HEK293 (cell line): Measurements from ENCODE around the gene NEURL1.

Experiments used
- CTCF ChIA-PET: fragments of 350-600 bp; formaldehyde crosslinking; extraction: SDS; loops from one replicate; lab custom pipeline; 2021; ENCODE audit warnings: antibody characterized with exemption; lab: Yijun Ruan, JAX
- POLR2A ChIA-PET: fragments of 300-600 bp; formaldehyde crosslinking; extraction: SDS; loops from one replicate; lab custom pipeline; 2020; ENCODE audit warnings: antibody characterized with exemption, inconsistent platforms; lab: Yijun Ruan, JAX
- H3K27ac ChIP-seq: fragments of 200-500 bp; sonication (Bioruptor generic); 2 replicates; pipeline ENCODE4 v1.5.1; 2014; ENCODE audit warnings: low read depth, low read length, control low read depth, inconsistent platforms; ENCODE audit errors: extremely low read depth
- H3K36me3 ChIP-seq, 2 experiments: fragments of 200-500 bp in 1 of 2; sonication (Bioruptor generic) in 1 of 2; 1 replicate in 1 of 2; 2 replicates in 1 of 2; pipeline ENCODE4 v1.5.1; 2014 to 2017; ENCODE audit warnings: inconsistent platforms in 2 of 2, low read length in 2 of 2; ENCODE audit not compliant: control insufficient read depth in 2 of 2, insufficient read depth in 1 of 2
- H3K4me1 ChIP-seq: fragments of 200-500 bp; sonication (Bioruptor generic); 2 replicates; pipeline ENCODE4 v1.5.1; 2014; ENCODE audit warnings: mild to moderate bottlenecking, low read length, inconsistent platforms; ENCODE audit not compliant: control insufficient read depth, insufficient read depth
- H3K4me3 ChIP-seq: 2 replicates; pipeline ENCODE4 v1.5.1; 2011; ENCODE audit warnings: low read depth, mild to moderate bottlenecking, control low read depth, low read length, moderate library complexity
- H3K9me3 ChIP-seq: fragments of 200-500 bp; sonication (Bioruptor generic); 2 replicates; pipeline ENCODE4 v1.5.1; 2014; ENCODE audit warnings: low read depth, low read length, inconsistent platforms; ENCODE audit not compliant: control insufficient read depth, insufficient read depth
- BCL6B ChIP-seq: fragments of 450-650 bp; formaldehyde crosslinking; IDR thresholded peaks from 2 replicates; pipeline ENCODE4 v1.5.1; 2017; ENCODE audit warnings: missing biosample characterization, missing genetic modification characterization
- PRDM2 ChIP-seq: fragments of 450-650 bp; formaldehyde crosslinking; IDR thresholded peaks from 2 replicates; pipeline ENCODE4 v1.5.1; 2016; ENCODE audit warnings: missing biosample characterization, missing genetic modification characterization, borderline replicate concordance
- ZBTB17 ChIP-seq: fragments of 450-650 bp; formaldehyde crosslinking; IDR thresholded peaks from 2 replicates; pipeline ENCODE4 v1.5.1; 2016; ENCODE audit warnings: missing biosample characterization, missing genetic modification characterization
- ZFP37 ChIP-seq: fragments of 450-650 bp; formaldehyde crosslinking; IDR thresholded peaks from 2 replicates; pipeline ENCODE4 v1.5.1; 2016; ENCODE audit warnings: missing biosample characterization, missing genetic modification characterization
- ZNF10 ChIP-seq: fragments of 450-650 bp; formaldehyde crosslinking; IDR thresholded peaks from 2 replicates; pipeline ENCODE4 v1.5.1; 2017; ENCODE audit warnings: missing biosample characterization, missing genetic modification characterization
- ZNF140 ChIP-seq: fragments of 450-650 bp; formaldehyde crosslinking; IDR thresholded peaks from 2 replicates; pipeline ENCODE4 v1.5.1; 2016; ENCODE audit warnings: missing biosample characterization, missing genetic modification characterization
- ZNF174 ChIP-seq: fragments of 450-650 bp; formaldehyde crosslinking; IDR thresholded peaks from 2 replicates; pipeline ENCODE4 v1.5.0; 2017; ENCODE audit warnings: missing biosample characterization, mild to moderate bottlenecking, missing genetic modification characterization
- ZNF214 ChIP-seq: fragments of 450-650 bp; formaldehyde crosslinking; IDR thresholded peaks from 2 replicates; pipeline ENCODE4 v1.5.1; 2017; ENCODE audit warnings: missing biosample characterization, mild to moderate bottlenecking, missing genetic modification characterization, borderline replicate concordance
- ZNF248 ChIP-seq: fragments of 450-650 bp; formaldehyde crosslinking; IDR thresholded peaks from 2 replicates; pipeline ENCODE4 v1.5.1; 2017; ENCODE audit warnings: missing biosample characterization, missing genetic modification characterization
- ZNF48 ChIP-seq: fragments of 450-650 bp; formaldehyde crosslinking; IDR thresholded peaks from 2 replicates; pipeline ENCODE4 v1.5.1; 2016; ENCODE audit warnings: missing biosample characterization, missing genetic modification characterization
- ZNF530 ChIP-seq: fragments of 450-650 bp; formaldehyde crosslinking; IDR thresholded peaks from 2 replicates; pipeline ENCODE4 v1.5.1; 2016; ENCODE audit warnings: low read depth, missing biosample characterization, missing genetic modification characterization
- ZNF561 ChIP-seq: fragments of 450-650 bp; IDR thresholded peaks from 2 replicates; pipeline ENCODE4 v1.5.1; 2018; ENCODE audit warnings: missing biosample characterization, missing genetic modification characterization, borderline replicate concordance
- ZNF610 ChIP-seq: fragments of 450-650 bp; formaldehyde crosslinking; IDR thresholded peaks from 2 replicates; pipeline ENCODE4 v1.5.1; 2016; ENCODE audit warnings: missing biosample characterization, missing genetic modification characterization, borderline replicate concordance
- ZNF707 ChIP-seq: fragments of 450-650 bp; formaldehyde crosslinking; IDR thresholded peaks from 2 replicates; pipeline ENCODE4 v1.5.1; 2016; ENCODE audit warnings: missing biosample characterization, missing genetic modification characterization

The NEURL1 gene

GRCh38 chr10:103540722-103541121, 47.2 kb downstream of the NEURL1 start:
- ChIA-PET CTCF (no interaction called here), POLR2A (interaction anchor here (0.6 kb wide), 1 partner anchor 51 kb away, joined by 5 read pairs; no protein-coding TSS in a partner anchor)
- Histone ChIP-seq H3K9me3 (no peaks in the 10 kb centered on the region), H3K4me3 (no peak overlapping the region), H3K27ac (no peak overlapping the region), H3K36me3 (no peaks in the 10 kb centered on the region), H3K4me1 (peaks cover 6% of the 10 kb centered on the region)
- TF ChIP-seq ZBTB17: no peak
- TF ChIP-seq ZNF610 (tag by site-specific recombination): no peak
- no peak for TF ChIP-seq ZNF530
- no peak for TF ChIP-seq ZFP37 (tag by site-specific recombination)

GRCh38 chr10:103541616-103542015, 48.1 kb downstream of the NEURL1 start:
- ChIA-PET CTCF (interaction anchor here (0.8 to 1.7 kb wide), 9 partner anchors 13 to 84 kb away, joined by 3 to 7 read pairs (median 4); no protein-coding TSS in a partner anchor), POLR2A (interaction anchor here (0.6 kb wide), 1 partner anchor 51 kb away, joined by 5 read pairs; no protein-coding TSS in a partner anchor)
- H3K9me3 ChIP-seq: no peaks in the 10 kb centered on the region
- TF ChIP-seq ZNF174 (tag by site-specific recombination): no peak
- no peak for TF ChIP-seq BCL6B (tag by site-specific recombination)
- TF ChIP-seq PRDM2 (tag by site-specific recombination): no peak
- no peak for TF ChIP-seq ZNF10
- TF ChIP-seq ZNF248: no peak
- TF ChIP-seq ZNF707 (tag by site-specific recombination): no peak
- no peak for TF ChIP-seq ZNF140 (tag by site-specific recombination)
- no peak for TF ChIP-seq ZNF214 (tag by site-specific recombination)
- no peak for TF ChIP-seq ZNF561
- TF ChIP-seq ZNF48: no peak
- peaks cover 6% of the 10 kb centered on the region for H3K4me1 ChIP-seq
- no peak overlapping the region for H3K27ac ChIP-seq
- H3K4me3 ChIP-seq: no peak overlapping the region
- no peaks in the 10 kb centered on the region for H3K36me3 ChIP-seq
